ENCODE results near the gene ETNK1.

DNA sequence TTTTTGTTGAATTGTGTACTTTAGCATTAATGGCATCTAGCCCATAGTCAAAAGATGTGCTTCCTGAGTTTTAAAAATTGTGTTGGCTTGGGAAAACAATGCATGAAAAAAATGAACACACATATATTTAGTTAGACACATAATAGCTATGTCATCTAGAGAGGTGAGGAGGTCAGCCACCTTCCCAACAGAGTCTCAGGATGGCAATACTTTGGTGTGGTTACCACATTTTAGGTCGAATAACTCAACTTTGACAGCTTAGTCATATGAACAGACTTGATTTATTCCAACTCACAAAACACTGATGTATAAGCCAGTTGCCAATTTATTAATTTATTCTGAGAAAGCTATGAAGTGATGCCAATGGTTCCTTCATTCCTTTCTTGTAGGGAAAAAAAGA is 114.0 kb downstream of the ETNK1 start:
- TF ChIP-seq EZH2phosphoT487 (IDR thresholded peaks at IDR 0.05; ENCODE audit: insufficient read depth, low read depth) = no peak
- no peak for TF ChIP-seq EZH2 (IDR thresholded peaks at IDR 0.05; ENCODE audit: insufficient read depth, poor library complexity, severe bottlenecking)

Measured in GM23248 (cell line).